ENCODE data around the gene BTC.
"Not testable (repeated sequence)": the region's sequence is repeated elsewhere in the genome, so short reads cannot be mapped to it uniquely, and the experiment has no call there.

The BTC gene

GRCh38 chr4:74715706-74716435 is 78.5 kb downstream of the BTC start:
- Histone ChIP-seq H3K9me3 (ENCODE audit: control insufficient read depth, low read length) (no peaks in the 10 kb centered on the region), H3K4me1 (ENCODE audit: control insufficient read depth, insufficient read depth, low read length, poor library complexity, severe bottlenecking) (no peaks in the 10 kb centered on the region), H3K4me3 (ENCODE audit: extremely low read depth, insufficient read depth, low read length, poor library complexity, severe bottlenecking) (no peak overlapping the region), H3K27ac (ENCODE audit: low read depth, low read length, severe bottlenecking) (no peak overlapping the region), H3K36me3 (ENCODE audit: control insufficient read depth, insufficient read depth, low read length) (no peaks in the 10 kb centered on the region)
- WGBS, 2 experiments (ENCODE audit: insufficient coverage in 2 of 2): 64 to 73% methylated on average over 4 of the region's 5 CpGs

- H3K9me3 ChIP-seq (ENCODE audit: control insufficient read depth, low read length): no peaks in the 10 kb centered on the region
- H3K27ac ChIP-seq (ENCODE audit: low read depth, low read length, severe bottlenecking): no peak overlapping the region
- WGBS, 2 experiments (ENCODE audit: insufficient coverage in 2 of 2): no CpG with 5 or more reads among the region's 1 CpG
- no peaks in the 10 kb centered on the region for H3K4me1 ChIP-seq (ENCODE audit: control insufficient read depth, insufficient read depth, low read length, poor library complexity, severe bottlenecking)
- H3K36me3 ChIP-seq (ENCODE audit: control insufficient read depth, insufficient read depth, low read length): no peaks in the 10 kb centered on the region
- H3K4me3 ChIP-seq (ENCODE audit: extremely low read depth, insufficient read depth, low read length, poor library complexity, severe bottlenecking): no peak overlapping the region
These were observed 79.7 kb downstream of the BTC start for GRCh38 chr4:74714611-74715130.

GRCh38 chr4:74708135-74708534 is 86.2 kb downstream of the BTC start:
- no CpG with 5 or more reads among the region's 3 CpGs for WGBS, 2 experiments (ENCODE audit: insufficient coverage in 2 of 2)
- not testable (repeated sequence) for H3K4me1 ChIP-seq (ENCODE audit: control insufficient read depth, insufficient read depth, low read length, poor library complexity, severe bottlenecking); H3K9me3 ChIP-seq (ENCODE audit: control insufficient read depth, low read length)

More at GRCh38 chr4:74708135-74708534, 86.2 kb downstream of the BTC start:
- not testable (repeated sequence) for H3K36me3 ChIP-seq (ENCODE audit: control insufficient read depth, insufficient read depth, low read length); H3K27ac ChIP-seq (ENCODE audit: low read depth, low read length, severe bottlenecking); H3K4me3 ChIP-seq (ENCODE audit: extremely low read depth, insufficient read depth, low read length, poor library complexity, severe bottlenecking)

Data from mesodermal cell (in vitro differentiated cells).